Stimulated activated CD8-positive, alpha-beta memory T cell treated with anti-CD3 and anti-CD28 coated beads, Interleukin-7, amount 100 ng/mL, for 48 hours (primary cell): ENCODE data around the gene CAPRIN2.

Experiments
- DNase-seq, 2 donors: peaks; one replicate each; pipeline ENCODE4 v3.0.0-alpha.2; 2020; ENCODE audit warnings: low read depth in 1 of 2; ENCODE audit errors: extremely low read depth in 1 of 2

CAPRIN2 gene

DNA sequence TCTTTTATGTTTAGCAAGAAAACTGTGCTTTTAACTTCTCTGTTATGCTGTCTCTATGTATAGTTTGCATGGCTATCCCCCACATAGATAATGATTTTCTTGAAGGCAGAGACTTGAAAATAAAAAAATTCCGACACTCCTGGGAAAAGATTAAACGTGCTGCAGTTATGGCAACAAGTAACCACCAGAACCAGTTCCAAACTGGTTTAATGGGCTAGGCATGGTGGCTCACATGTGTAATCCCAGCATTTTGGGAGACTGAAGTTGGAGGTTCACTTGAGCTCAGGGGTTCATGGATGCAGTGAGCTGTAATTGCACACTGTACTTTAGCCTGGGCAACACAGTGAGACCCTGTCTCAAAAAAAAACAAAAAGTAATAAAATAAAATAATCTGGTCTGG lies 15.1 kb upstream of the CAPRIN2 start:
- no peak for DNase-seq

DNA sequence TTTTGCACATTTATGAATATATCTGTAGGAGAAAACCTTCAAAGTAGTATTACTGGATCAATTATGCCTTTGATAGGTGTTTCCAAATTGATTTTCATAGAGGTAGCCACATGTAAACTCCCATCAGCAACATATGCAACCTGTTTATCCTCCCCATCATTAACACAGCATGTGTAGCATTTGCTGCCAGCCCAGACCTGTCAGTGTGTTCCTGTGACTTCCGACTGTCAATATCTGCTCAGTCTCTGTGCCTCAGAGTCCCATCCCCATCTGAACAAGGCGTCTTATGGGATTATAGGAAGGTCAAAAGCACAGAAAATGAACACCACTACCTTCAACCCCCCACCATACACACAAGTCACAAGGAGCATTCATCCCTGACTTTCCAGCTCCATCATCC lies 9.5 kb upstream of the CAPRIN2 start:
- DNase-seq, result no peak

DNA sequence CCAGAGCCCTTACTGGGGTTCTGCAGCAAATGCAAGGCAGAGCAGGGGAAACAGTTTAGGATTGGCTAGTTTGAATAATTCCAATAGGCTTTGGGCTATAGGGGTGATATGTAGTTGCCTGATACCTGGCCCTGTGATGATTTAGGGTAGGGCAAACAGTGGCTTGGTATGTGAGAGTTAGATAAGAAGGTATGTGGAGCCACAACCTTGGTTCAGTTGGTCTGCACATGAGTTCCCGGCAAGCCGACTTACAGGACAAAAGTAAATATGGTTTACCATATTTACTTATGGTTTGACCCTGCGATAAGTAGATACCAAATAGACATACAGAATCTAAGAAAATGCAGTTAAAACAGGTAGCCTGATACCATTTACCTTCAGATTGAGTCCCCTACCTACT lies 8.3 kb upstream of the CAPRIN2 start:
- no peak for DNase-seq

DNA sequence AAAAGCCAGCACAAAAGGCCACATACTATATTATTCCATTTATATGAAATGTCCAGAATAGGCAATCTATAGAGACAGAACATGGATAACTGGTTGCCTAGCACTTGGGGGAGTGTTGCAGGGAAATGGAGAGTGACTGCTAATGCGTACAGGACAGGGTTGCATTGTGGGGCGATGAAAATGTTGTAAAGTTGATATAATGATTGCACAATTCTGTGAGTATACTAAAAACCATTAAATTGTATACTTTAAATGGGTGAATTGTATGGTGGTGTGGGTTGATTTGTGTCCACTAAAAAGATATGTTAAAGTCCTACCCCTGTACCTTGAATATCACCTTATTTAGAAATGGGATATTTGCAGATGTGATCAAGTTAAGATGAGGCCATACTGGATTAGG lies 7.0 kb upstream of the CAPRIN2 start:
- no peak for DNase-seq

DNA sequence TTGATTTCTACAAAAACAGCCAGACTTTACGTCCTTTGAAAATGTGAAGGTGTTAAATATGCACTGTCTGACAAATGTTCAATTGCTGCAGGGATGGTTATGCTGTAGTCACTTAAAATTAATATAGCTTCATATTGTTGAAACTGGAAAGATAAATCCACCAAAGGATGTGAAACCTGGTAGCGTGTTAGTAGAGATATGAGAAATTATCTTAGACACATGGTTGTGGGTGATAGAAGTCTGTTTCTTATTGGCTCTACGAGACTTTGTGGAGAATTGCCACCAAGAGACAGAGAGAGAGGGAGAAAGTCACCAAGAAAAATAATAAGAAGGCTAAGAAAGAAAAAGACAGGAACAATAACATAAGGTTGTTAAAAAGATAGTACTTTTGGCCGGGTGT lies 2.6 kb upstream of the CAPRIN2 start:
- no peak for DNase-seq

DNA sequence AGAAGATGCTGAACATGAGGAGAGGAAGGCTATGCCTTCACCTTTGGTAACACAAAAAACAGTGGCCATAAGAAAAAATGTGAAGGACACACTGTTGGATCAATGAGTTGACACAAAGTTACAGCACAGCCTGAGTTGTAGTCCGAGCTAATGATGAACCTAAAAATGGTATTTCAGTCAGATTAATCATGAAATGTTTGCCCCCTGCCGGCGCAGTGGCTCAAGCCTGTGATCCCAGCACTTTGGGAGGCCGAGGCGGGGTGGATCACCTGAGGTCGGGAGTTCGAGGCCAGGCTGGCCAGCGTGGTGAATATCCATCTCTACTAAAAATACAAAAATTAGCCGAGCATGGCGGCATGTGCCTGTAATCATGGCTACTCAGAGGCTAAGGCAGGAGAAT lies 1.3 kb upstream of the CAPRIN2 start:
- no peak for DNase-seq

DNA sequence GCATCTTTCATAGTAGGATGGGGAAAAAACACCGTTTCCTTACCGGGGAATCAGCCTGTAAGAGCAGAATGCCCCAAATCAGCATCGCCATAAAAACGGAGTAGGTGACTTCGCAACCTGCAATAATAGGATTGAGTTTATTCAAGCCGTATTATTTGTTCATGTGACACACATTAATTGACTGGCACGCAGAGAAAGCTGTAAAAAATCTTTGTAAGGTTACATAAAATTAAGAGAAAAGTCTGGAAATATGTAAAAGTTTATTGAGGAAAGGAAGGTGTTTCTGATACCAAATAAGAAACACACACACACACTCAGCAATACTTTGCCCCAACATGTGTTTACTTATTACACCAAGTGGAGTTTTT lies 628 bp upstream of the CAPRIN2 start:
- no peak for DNase-seq

DNA sequence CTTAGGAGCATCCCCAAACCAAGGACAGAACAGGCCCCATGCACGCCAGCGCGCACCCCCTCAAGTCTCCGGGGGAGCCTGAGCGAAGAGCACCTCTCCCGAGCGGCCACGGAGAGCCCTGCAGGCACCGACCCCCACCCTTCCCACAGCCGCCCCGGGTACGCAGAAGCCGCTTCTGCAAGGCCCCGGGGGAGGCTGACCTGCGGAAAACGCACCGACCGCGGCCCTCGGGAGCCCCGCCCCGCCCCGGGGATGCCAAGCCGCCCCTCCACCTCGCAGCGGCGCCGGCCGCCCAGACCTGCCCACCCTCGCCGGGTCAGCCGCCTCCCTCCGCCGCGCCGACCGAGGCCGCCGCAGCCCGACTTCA lies 385 bp downstream of the CAPRIN2 start:
- no peak for DNase-seq

DNA sequence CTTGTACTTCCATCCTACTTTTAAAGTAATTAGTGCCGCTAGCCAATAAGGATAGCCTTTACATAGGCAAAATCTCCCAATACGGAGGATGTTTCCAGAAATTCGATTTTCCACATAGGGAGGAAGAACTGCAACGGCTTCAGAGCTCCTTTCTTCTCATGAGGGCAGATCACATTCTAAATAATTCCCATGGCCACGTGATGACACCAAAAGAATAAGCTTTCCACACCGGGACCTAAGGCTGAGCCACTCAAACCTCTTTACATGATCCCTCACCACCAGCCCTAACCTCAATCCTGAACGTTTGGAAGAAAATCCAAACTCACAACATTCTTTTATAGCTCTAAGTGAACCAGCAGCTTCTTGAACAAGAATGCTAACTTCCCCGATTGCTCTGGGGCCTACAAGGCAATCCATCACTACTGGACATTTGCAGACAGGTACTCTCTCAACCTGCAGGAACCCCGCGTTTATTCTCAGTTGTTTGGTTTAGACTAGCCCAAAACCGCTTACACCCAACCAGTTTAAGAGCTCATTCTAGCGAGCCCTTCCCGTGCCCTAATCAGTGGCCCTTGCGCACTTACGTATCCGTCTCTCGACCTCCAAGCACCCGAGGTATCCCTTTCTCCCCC lies 884 bp downstream of the CAPRIN2 start:
- no peak for DNase-seq

DNA sequence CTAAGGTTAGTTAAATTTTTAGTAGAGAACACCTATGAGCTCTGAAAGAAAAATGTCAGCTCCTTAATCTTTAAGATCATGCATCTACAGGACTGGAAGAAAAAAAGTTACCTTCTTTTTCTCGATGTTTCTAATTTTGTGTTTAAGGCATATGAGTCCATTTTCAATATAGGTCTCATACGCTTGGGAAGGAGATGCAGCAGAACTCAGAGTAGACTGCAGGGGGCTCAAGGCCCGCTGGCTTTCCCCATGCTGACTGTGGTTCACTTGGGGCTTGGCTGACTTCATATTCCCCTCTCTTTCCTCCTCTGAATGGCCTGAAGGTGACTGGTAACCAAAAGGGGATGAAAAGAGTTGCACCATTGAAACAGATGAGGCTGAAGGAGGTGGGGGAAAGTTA lies 1.5 kb downstream of the CAPRIN2 start:
- peak in 1 of 2 donors; percentile 5 for DNase-seq

DNA sequence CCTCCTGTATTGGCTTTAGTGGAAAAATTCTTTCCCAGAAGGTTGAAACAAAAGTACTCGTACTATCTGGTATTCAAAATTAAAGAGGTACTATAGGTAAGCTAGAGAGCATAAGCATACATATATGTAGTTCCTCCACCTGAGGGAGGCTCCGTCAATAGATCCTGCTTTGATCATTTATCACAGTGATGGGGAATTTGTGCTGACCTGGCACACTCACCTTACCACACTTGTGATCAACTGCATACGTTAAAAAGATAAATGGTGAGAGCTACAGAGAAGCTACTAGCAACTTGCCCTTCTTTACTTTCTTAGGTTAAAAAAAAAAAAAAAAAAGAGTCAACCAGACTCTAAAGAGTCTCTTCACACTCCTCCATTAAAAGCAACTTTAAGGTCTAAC lies 2.5 kb downstream of the CAPRIN2 start:
- DNase-seq, result no peak

DNA sequence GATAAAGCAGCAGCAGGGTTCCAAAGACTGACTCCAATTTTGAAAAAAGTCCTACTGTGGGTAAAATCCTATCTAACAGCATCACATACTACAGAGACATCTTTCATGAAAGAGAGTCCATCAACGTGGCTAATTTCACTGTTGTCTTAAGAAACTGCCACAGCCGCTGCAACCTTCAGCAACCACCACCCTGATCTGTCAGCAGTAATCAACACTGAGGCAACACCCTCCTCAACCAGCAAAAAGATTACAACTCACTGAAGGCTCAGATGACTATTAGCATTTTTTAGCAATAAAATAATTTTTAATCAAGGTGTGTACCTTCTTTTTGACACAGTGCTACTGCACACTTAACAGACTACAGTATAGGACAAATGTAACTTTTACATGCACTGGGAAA lies 6.6 kb downstream of the CAPRIN2 start:
- DNase-seq, result no peak

DNA sequence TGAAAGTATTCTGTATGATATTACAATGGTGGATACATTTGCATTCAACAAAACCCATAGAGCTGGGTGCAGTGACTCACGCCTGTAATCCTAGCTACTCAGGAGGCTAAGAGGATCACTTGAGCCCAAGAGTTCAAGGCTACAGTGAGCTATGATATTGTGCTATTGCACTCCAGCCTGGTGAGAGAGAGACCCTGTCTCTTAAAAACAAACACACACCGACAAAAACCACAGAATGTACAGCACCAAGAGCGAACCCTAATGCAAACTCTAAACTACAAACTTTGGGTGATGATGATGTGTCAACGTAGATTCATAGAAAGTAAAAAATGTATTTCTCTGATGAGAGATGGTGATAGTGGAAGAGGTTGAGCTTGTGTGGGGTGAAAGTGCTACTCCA lies 8.6 kb downstream of the CAPRIN2 start:
- DNase-seq, result no peak

DNA sequence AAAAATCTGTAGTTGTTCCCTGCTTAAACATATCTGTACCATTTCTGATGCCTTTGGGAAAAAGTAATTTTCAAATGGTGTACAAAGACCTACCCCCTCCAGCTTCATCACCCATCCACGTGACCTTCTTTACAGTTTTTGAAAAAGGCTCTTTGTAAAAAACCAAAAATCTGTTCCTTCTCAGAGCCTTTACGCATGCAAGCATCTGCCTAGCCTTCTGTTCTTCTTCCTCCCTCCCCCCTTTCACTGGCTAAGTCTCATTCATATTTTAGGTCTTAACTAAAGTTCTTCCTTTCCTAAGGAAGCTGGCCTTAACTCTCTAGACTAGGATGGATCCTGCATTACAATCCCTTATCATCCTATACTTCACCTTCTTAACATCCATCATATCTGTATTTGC lies 10.4 kb downstream of the CAPRIN2 start:
- DNase-seq, result no peak

DNA sequence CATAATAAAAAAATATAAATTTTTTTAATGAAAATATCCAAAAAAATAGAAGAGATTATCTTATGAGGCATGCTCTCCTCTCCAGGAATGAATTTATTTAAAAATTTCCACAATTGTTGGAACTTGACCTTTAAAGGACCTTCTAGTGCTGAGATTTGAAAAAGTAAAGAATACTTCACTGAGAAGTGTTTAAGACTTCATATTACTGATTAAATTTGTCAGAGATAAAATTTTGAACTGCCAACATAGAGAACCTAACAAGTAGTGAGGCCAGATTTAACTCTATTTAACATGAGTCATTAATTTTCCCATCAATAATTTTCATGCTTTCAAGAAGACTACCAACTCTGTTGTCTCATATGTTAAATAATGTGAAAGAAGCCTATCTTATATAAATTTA lies 14.5 kb downstream of the CAPRIN2 start:
- no peak for DNase-seq

DNA sequence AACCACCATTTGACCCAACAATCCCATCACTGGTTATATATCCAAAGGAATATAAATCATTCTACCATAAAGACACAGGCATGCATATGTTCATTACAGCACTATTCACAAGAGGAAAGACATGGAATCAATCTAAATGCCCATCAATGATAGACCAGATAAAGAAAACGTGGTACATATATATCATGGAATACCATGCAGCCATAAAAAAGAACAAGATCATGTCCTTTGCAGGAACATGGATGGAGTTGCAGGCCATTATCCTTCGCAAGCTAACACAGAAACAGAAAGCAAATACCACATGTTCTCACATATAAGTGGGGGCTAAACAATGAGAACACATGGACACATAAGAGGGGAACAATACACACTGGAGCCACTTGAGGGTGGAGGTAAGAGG lies 15.7 kb downstream of the CAPRIN2 start:
- no peak for DNase-seq

DNA sequence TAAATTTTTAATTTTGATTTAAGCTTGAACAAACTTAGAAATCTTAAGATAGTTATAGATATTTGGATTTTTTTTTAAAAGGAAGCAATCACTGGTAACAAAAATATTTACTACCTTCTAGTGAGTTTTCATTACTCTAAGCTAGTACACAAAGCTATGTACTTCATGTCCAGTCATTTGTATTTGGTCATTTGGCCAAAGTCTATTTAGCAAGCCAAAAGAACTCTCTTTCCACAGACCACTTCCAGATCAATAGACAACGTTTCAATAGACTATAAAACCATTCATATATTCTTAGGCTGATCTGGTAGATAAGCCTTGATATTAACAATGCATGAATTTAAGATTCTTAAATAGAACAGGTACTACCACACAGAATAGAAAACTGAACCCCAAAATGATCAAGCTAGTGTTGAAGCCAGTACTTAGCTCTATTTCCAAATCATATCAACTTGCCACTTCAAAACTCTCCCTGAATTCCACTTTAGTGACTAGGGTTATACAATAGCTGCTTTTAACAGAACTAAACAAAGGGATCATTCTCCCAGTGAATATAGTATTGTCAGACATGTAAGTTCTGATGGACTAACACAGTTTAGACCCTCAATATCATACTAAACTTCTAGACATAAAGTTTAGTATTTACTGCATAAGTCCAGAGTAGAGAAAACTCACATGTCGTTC lies 21.7 kb downstream of the CAPRIN2 start:
- DNase-seq, result no peak

DNA sequence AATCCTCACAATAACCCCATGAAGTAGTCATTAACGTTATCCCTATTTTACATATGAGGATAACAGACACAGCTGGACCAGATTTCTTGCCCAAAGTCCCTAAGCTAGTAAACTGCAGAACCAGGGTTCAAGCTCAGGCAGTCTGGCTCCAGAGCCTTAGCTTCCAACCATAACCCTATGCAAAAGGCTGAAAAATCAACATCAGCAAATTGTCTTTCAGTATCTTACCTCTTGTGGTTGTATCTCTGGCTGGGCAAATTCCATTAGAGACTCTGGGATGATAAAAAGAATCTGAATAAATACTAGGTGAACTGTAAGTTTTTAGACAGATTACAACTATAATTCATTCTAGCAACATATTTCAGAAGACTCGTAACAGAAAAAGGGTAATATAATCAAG lies 24.7 kb downstream of the CAPRIN2 start:
- DNase-seq, result no peak

DNA sequence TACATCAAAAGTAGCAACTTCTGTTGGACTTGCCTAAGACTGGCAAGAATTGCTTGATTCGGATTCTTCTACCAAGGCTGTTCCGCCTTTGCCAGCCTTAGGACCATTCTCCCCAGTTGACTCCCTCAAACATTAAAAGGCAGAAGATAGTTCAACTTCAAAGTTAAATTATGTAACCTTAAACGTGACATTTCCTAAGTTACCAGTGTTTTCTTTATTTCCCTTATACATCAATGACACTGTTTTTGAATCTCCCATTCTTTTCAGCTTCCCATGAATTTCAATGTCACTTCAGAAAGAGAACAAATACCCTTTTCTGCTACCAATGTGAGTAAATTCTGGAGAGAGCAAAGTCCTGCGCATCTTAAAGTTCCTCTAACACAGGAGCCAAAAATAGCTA lies 25.2 kb downstream of the CAPRIN2 start:
- no peak for DNase-seq

DNA sequence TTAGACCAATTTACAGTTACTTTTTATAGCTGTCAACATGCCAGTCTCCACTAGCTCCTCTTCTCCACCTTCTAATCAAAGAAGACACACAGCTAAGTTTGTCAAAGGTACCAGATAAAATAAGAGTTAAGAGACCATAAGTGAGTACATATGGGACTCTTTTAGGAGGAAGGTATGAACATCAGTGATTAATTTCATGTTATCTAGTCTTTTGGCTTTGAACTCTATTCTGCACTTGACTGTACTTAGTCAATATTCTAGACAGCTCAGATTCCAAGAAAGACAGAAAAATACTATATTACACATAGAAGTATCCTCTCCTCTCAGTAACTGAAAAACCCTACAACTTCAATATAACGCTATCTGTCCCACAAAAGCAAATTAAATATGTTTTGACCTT lies 28.1 kb downstream of the CAPRIN2 start:
- DNase-seq, result no peak

DNA sequence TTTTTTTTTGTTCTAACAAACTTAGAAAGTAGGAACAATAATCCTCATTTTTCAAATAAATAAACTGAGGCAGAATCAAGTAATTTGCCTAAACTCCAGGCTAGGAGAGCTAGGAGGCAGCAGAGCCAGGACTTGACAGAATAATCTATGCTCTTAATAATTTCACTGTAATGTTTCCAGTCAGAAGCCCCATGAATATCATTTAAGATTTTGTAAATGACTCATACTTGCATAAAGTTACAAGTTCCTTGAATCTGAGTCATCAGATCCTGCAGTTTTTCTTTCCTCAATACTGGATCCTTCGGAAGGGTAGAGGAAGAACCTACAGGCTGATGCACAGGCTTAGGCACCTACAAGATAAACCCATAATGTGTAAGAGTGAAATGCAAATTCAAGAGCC lies 29.0 kb downstream of the CAPRIN2 start:
- DNase-seq, result no peak

DNA sequence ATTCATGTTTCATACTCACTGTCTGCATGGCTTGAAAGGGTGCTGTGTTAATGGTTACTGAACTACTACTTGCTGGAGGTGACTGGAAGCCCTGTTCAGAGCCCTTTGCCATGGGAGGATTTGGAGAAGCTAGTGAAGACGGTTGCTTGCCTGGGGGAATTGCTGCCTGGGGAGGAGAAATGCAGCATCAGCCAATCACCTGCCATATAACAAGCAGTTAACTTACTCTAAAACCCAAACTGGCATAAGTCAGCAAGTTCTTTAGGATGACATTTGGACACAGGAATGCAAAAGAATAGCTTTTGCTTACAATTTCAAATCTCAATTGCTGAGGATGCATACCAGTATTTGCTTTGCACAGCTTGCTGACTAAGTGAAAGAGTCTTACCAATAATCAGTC lies 35.7 kb downstream of the CAPRIN2 start:
- no peak for DNase-seq
